Jurkat, Clone E6-1 (cell line): ENCODE measurements around the gene NKAIN4.
A peak's percentile ranks its signal among the peaks of the same experiment; 100 is the strongest.
"Not testable (repeated sequence)": the region's sequence is repeated elsewhere in the genome, so short reads cannot be mapped to it uniquely, and the experiment has no call there.

Experiments used
- DNase-seq: peaks from one replicate; pipeline ENCODE4 v3.0.0-alpha.2; 2011; ENCODE audit warnings: low read depth, low spot score
- H3K4me3 ChIP-seq: 2 replicates; pipeline ENCODE4 v1.5.1; 2011; ENCODE audit warnings: mild to moderate bottlenecking, low read length, control low read depth, moderate library complexity

Gene NKAIN4

GRCh38 chr20:63226042-63226943 lies 28.0 kb downstream of the NKAIN4 start:
- no peak for DNase-seq
- H3K4me3 ChIP-seq: no peak overlapping the region

- H3K4me3 ChIP-seq: no peak overlapping the region
- DNase-seq: no peak
Observed at GRCh38 chr20:63225082-63225454, 29.2 kb downstream of the NKAIN4 start.

GRCh38 chr20:63224412-63225081 lies 29.7 kb downstream of the NKAIN4 start:
- H3K4me3 ChIP-seq: no peak overlapping the region
- DNase-seq: no peak

GRCh38 chr20:63223826-63224207 lies 30.4 kb downstream of the NKAIN4 start:
- H3K4me3 ChIP-seq: no peak overlapping the region
- no peak for DNase-seq

GRCh38 chr20:63223121-63223825 lies 31.0 kb downstream of the NKAIN4 start:
- no peak overlapping the region for H3K4me3 ChIP-seq
- DNase-seq: peak; percentile 35

- DNase-seq: no peak
- no peak overlapping the region for H3K4me3 ChIP-seq
Observed at GRCh38 chr20:63222541-63222940, 31.7 kb downstream of the NKAIN4 start.

- not testable (repeated sequence) for H3K4me3 ChIP-seq, DNase-seq
Observed at GRCh38 chr20:63221400-63222053, 32.7 kb downstream of the NKAIN4 start.

GRCh38 chr20:63220696-63221399 lies 33.4 kb downstream of the NKAIN4 start:
- no peak for DNase-seq
- no peak overlapping the region for H3K4me3 ChIP-seq

- DNase-seq: no peak
- H3K4me3 ChIP-seq: no peak overlapping the region
Observed at GRCh38 chr20:63219866-63220521, 34.3 kb downstream of the NKAIN4 start.

GRCh38 chr20:63219447-63219821 lies 34.8 kb downstream of the NKAIN4 start:
- DNase-seq: no peak
- H3K4me3 ChIP-seq: no peak overlapping the region

- DNase-seq: no peak
- H3K4me3 ChIP-seq: no peak overlapping the region
Observed at GRCh38 chr20:63218701-63219446, 35.4 kb downstream of the NKAIN4 start.

GRCh38 chr20:63217706-63218105 lies 36.6 kb downstream of the NKAIN4 start:
- no peak overlapping the region for H3K4me3 ChIP-seq
- DNase-seq: no peak

GRCh38 chr20:63216849-63217471 lies 37.3 kb downstream of the NKAIN4 start:
- peak overlapping the region; percentile 63 for H3K4me3 ChIP-seq
- DNase-seq: no peak

GRCh38 chr20:63216041-63216848 lies 38.0 kb downstream of the NKAIN4 start, which contains the start of gene YTHDF1:
Gene YTHDF1, minus strand, starts transcription at chr20:63216131. Its CDS starts 239 bp downstream, at chr20:63215892.
- DNase-seq: peak; percentile 89
- peak within 1 kb of the TSS; percentile 84 for H3K4me3 ChIP-seq

GRCh38 chr20:63215101-63216040 lies 38.9 kb downstream of the NKAIN4 start:
- DNase-seq: no peak

More at GRCh38 chr20:63215101-63216040, 38.9 kb downstream of the NKAIN4 start:
- peak overlapping the region; percentile 84 for H3K4me3 ChIP-seq
